Loucy (cell line): Measurements from ENCODE around the gene MED13L.

Experiments used
- H2AFZ ChIP-seq: fragments of 200-600 bp; sonication (generic); 2 replicates; pipeline ENCODE4 v1.6.0; 2016; ENCODE audit warnings: antibody characterized with exemption, mild to moderate bottlenecking, low read length, moderate library complexity
- H3F3A ChIP-seq: fragments of 200-600 bp; 2 replicates; pipeline ENCODE4 v1.6.0; 2016; ENCODE audit warnings: antibody characterized with exemption, low read depth, mild to moderate bottlenecking
- H3K27me3 ChIP-seq: fragments of 200-600 bp; sonication (generic); 2 replicates; pipeline ENCODE4 v1.6.1; 2014; ENCODE audit warnings: low read length, mild to moderate bottlenecking; ENCODE audit not compliant: insufficient read depth, poor library complexity, severe bottlenecking
- H3K36me3 ChIP-seq: fragments of 200-600 bp; sonication (generic); 2 replicates; pipeline ENCODE4 v1.6.1; 2016; ENCODE audit warnings: low read length; ENCODE audit not compliant: insufficient read depth
- H3K4me1 ChIP-seq: fragments of 200-600 bp; sonication (generic); 2 replicates; pipeline ENCODE4 v1.5.1; 2014; ENCODE audit warnings: low read length, mild to moderate bottlenecking; ENCODE audit not compliant: insufficient read depth, poor library complexity, severe bottlenecking
- H3K4me2 ChIP-seq: fragments of 200-600 bp; sonication (generic); 2 replicates; pipeline ENCODE4 v1.6.0; 2014; ENCODE audit warnings: antibody characterized with exemption, low read length, low read depth, mild to moderate bottlenecking; ENCODE audit not compliant: poor library complexity, severe bottlenecking
- H3K4me3 ChIP-seq: fragments of 200-600 bp; sonication (generic); 2 replicates; pipeline ENCODE4 v1.5.1; 2014; ENCODE audit warnings: low read length, mild to moderate bottlenecking, mixed read lengths; ENCODE audit not compliant: poor library complexity, severe bottlenecking
- H3K79me2 ChIP-seq: fragments of 200-600 bp; sonication (generic); 2 replicates; pipeline ENCODE4 v1.6.1; 2014; ENCODE audit warnings: low read length; ENCODE audit not compliant: insufficient read depth
- H3K9ac ChIP-seq: fragments of 200-600 bp; sonication (generic); 2 replicates; pipeline ENCODE4 v1.6.0; 2014; ENCODE audit warnings: mild to moderate bottlenecking, low read depth, low read length, moderate library complexity; ENCODE audit not compliant: poor library complexity, severe bottlenecking
- H3K9me2 ChIP-seq: fragments of 200-600 bp; sonication (generic); replicated peaks from 2 replicates; pipeline ENCODE4 v1.6.1; 2016; ENCODE audit warnings: low read depth, low read length, mixed read lengths
- H3K9me3 ChIP-seq: fragments of 200-600 bp; sonication (generic); 2 replicates; pipeline ENCODE4 v1.6.1; 2014; ENCODE audit warnings: mild to moderate bottlenecking, antibody characterized with exemption, low read length, low read depth; ENCODE audit not compliant: insufficient read depth
- H4K20me1 ChIP-seq: fragments of 200-600 bp; sonication (generic); 2 replicates; pipeline ENCODE4 v1.6.0; 2014; ENCODE audit warnings: antibody characterized with exemption, low read length, mild to moderate bottlenecking; ENCODE audit not compliant: insufficient read depth, poor library complexity, severe bottlenecking
- EZH2phosphoT487 ChIP-seq: fragments of 200-600 bp; IDR thresholded peaks from 2 replicates; pipeline ENCODE4 v1.6.1; 2018; ENCODE audit warnings: antibody characterized with exemption, mild to moderate bottlenecking, moderate library complexity, borderline replicate concordance
- TF ChIP-seq, protein P1 (sequence below): fragments of 200-600 bp; sonication (generic); conservative IDR thresholded peaks from 2 replicates; pipeline ENCODE4 v1.5.1; 2014; ENCODE audit warnings: mild to moderate bottlenecking, antibody characterized with exemption, low read length

Gene MED13L

DNA sequence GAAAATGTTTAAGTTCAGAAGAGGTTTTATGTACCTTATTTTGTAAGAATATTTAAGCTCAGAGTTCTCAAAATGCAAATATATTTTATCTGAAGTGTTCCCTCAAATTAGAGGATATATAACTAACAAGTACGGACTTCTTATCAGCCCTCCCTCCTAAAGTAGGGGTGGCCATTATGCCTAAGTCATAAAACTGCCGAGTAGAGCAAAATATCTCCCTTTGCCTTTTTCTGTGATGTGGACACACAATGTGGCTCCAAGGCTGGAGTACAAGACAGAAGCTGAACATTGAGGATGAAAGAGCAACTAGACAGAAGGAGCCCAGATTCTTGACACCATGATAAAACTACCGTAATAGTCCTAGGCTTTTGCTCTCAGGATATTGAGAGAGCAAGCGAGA lies 120.9 kb downstream of the MED13L start:
- H4K20me1 ChIP-seq: peaks cover 53% of the 10 kb centered on the region
- H3K36me3 ChIP-seq: no peaks in the 10 kb centered on the region
- H3K9me2 ChIP-seq: no peaks in the 10 kb centered on the region
- no peak overlapping the region for H3K4me2 ChIP-seq
- H3K4me3 ChIP-seq: no peak overlapping the region
- no peak overlapping the region for H2AFZ ChIP-seq
- peaks cover 97% of the 10 kb centered on the region for H3K79me2 ChIP-seq
- H3K9me3 ChIP-seq: no peaks in the 10 kb centered on the region
- no peak overlapping the region for H3K9ac ChIP-seq
- TF ChIP-seq, protein P1, sequence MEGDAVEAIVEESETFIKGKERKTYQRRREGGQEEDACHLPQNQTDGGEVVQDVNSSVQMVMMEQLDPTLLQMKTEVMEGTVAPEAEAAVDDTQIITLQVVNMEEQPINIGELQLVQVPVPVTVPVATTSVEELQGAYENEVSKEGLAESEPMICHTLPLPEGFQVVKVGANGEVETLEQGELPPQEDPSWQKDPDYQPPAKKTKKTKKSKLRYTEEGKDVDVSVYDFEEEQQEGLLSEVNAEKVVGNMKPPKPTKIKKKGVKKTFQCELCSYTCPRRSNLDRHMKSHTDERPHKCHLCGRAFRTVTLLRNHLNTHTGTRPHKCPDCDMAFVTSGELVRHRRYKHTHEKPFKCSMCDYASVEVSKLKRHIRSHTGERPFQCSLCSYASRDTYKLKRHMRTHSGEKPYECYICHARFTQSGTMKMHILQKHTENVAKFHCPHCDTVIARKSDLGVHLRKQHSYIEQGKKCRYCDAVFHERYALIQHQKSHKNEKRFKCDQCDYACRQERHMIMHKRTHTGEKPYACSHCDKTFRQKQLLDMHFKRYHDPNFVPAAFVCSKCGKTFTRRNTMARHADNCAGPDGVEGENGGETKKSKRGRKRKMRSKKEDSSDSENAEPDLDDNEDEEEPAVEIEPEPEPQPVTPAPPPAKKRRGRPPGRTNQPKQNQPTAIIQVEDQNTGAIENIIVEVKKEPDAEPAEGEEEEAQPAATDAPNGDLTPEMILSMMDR: no peak
- no peak for TF ChIP-seq EZH2phosphoT487
- H3K27me3 ChIP-seq: no peaks in the 10 kb centered on the region
- peaks cover 51% of the 10 kb centered on the region for H3K4me1 ChIP-seq
- H3F3A ChIP-seq: no peaks in the 10 kb centered on the region

DNA sequence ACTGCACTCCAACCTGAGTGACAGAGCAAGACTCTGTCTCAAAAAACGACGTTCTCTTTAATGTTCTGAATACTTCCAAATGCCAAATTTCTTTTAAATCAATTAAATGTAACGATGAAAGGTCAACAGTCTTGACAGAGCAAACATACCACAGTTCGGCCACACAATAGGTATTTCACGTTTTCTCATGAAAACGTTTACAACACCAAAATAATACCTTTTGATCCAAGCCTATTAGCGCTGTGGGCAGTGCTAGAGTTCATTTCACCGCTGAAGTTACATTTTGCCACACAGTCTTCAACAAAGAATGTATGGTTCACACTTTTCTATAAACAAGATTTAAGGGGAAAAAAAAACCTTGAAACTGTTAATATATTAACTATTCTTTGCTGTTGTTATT lies 122.1 kb downstream of the MED13L start:
- Histone ChIP-seq H3K79me2 (peaks cover 97% of the 10 kb centered on the region), H3K4me1 (peaks cover 57% of the 10 kb centered on the region), H3K9me3 (no peaks in the 10 kb centered on the region), H3K4me3 (no peak overlapping the region), H3K27me3 (no peaks in the 10 kb centered on the region), H3K4me2 (no peak overlapping the region), H3F3A (no peaks in the 10 kb centered on the region), H3K9ac (no peak overlapping the region), H3K9me2 (no peaks in the 10 kb centered on the region), H2AFZ (no peak overlapping the region), H3K36me3 (no peaks in the 10 kb centered on the region), H4K20me1 (peaks cover 58% of the 10 kb centered on the region)
- TF ChIP-seq, protein P1: no peak
- no peak for TF ChIP-seq EZH2phosphoT487

DNA sequence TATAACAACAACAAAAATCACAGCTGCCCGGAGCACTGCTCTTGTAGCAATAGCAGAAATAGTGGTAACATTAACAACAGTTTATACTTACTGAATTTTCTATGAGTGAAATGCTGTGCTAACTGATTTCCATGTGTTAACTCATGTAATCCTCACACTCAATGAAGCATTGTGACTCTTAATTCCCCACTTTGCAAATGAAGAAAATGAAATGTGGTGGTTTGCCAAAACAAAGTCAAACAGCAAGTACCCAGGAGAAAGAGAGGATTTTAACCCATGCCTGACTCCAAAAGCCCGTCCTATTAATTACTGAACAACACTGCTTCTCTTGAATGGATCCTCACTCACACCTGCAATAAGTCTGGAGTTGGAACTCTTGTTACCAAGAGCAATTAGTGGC lies 123.5 kb downstream of the MED13L start:
- no peak overlapping the region for H2AFZ ChIP-seq
- no peaks in the 10 kb centered on the region for H3K9me3 ChIP-seq
- no peaks in the 10 kb centered on the region for H3K9me2 ChIP-seq
- H3K4me1 ChIP-seq: peaks cover 50% of the 10 kb centered on the region
- H4K20me1 ChIP-seq: peaks cover 52% of the 10 kb centered on the region
- no peaks in the 10 kb centered on the region for H3F3A ChIP-seq
- no peaks in the 10 kb centered on the region for H3K27me3 ChIP-seq
- H3K9ac ChIP-seq: no peak overlapping the region
- no peaks in the 10 kb centered on the region for H3K36me3 ChIP-seq
- TF ChIP-seq, protein P1: no peak
- no peak for TF ChIP-seq EZH2phosphoT487
- no peak overlapping the region for H3K4me2 ChIP-seq
- H3K4me3 ChIP-seq: no peak overlapping the region
- H3K79me2 ChIP-seq: peaks cover 97% of the 10 kb centered on the region
